Astrocyte (in vitro differentiated cells and primary cell): Measurements from ENCODE around the gene HOXD10.

ENCODE experiments used
- CTCF ChIP-seq: IDR thresholded peaks from 2 replicates; pipeline ENCODE4 v1.5.1; 2011; ENCODE audit warnings: low read depth, mild to moderate bottlenecking, inconsistent platforms, low read length, moderate library complexity; ENCODE audit not compliant: insufficient read depth
- EZH2 ChIP-seq: IDR thresholded peaks from 2 replicates; pipeline ENCODE4 v1.6.1; 2012; ENCODE audit warnings: mild to moderate bottlenecking, low read length, inconsistent platforms; ENCODE audit not compliant: insufficient read depth

- no peak for TF ChIP-seq CTCF
- no peak for TF ChIP-seq EZH2
These were observed 15.3 kb upstream of the HOXD10 start for GRCh38 chr2:176101216-176101830.
